ENCODE results near the gene APOM.

Gene APOM

DNA sequence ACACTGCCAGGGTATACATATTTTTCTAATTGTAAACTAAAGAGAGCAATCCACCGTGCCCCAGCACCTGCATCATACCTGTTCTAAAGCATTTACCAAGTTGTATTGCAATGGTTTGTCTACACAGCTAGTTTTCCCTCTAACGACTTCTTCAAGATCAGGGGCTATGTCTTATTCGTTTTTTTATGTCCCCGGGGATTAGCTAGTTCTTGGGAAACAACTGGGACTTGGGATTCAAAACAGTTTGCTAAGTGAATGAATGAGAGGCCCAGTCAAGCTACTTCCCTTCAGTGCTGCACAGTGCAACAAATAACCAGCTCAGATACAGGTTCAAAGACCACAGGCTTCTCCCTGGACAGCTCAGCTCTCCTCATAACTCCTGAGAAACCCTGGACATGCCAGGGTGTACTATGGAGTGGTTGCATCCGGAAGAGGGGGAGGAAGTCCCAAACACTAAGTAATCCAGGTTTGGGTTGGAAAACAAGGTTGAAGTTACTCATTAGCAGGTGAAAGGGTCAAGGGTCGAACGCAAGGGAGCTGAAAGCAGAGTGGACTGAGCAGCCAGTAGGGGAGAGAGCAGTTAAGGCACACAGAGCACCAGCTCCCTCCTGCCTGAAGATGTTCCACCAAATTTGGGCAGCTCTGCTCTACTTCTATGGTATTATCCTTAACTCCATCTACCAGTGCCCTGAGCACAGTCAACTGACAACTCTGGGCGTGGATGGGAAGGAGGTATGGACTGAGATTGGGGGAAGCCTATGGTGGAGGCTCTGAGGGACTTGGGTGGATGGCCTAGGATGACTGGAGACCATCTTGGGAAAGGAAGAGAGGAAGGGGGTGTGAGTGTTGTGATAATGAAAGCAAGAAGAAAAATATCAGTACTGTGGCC lies at the start of gene APOM:
Gene APOM (plus strand): TSS at position 546 of the 889 bp plus-strand sequence. CDS start 73 bp downstream, at position 619.
- TF ChIP-seq, protein P1, sequence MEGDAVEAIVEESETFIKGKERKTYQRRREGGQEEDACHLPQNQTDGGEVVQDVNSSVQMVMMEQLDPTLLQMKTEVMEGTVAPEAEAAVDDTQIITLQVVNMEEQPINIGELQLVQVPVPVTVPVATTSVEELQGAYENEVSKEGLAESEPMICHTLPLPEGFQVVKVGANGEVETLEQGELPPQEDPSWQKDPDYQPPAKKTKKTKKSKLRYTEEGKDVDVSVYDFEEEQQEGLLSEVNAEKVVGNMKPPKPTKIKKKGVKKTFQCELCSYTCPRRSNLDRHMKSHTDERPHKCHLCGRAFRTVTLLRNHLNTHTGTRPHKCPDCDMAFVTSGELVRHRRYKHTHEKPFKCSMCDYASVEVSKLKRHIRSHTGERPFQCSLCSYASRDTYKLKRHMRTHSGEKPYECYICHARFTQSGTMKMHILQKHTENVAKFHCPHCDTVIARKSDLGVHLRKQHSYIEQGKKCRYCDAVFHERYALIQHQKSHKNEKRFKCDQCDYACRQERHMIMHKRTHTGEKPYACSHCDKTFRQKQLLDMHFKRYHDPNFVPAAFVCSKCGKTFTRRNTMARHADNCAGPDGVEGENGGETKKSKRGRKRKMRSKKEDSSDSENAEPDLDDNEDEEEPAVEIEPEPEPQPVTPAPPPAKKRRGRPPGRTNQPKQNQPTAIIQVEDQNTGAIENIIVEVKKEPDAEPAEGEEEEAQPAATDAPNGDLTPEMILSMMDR (conservative IDR thresholded peaks at IDR 0.05; ENCODE audit: low read depth, low read length), result no peak
- no peak within 1 kb of the TSS for H3K4me3 ChIP-seq (ENCODE audit: low read length)
- no peak for DNase-seq (ENCODE audit: low read depth)

DNA sequence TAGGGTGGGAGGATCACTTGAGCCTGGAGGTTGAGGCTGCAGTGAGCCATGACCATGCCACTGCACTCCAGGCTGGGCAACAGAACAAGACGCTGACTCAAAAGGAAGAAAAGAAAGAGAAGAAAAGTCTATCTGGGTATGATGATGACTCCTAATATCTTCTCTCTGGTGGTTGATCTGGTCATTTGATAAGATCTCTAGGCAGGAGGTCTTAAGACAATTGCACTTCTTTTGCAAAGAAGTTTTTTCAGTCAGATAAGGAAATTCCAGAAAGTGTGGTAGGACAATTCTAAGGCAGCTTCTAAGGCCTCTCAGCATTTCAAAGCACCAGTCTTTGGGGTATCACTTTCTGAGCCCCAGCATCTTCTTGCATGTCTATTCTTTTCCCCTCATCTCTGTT lies 48.4 kb upstream of the APOM start:
- DNase-seq (ENCODE audit: low read depth), result no peak
- TF ChIP-seq, protein P1 (conservative IDR thresholded peaks at IDR 0.05; ENCODE audit: low read depth, low read length), result no peak
- no peak overlapping the region for H3K4me3 ChIP-seq (ENCODE audit: low read length)

DNA sequence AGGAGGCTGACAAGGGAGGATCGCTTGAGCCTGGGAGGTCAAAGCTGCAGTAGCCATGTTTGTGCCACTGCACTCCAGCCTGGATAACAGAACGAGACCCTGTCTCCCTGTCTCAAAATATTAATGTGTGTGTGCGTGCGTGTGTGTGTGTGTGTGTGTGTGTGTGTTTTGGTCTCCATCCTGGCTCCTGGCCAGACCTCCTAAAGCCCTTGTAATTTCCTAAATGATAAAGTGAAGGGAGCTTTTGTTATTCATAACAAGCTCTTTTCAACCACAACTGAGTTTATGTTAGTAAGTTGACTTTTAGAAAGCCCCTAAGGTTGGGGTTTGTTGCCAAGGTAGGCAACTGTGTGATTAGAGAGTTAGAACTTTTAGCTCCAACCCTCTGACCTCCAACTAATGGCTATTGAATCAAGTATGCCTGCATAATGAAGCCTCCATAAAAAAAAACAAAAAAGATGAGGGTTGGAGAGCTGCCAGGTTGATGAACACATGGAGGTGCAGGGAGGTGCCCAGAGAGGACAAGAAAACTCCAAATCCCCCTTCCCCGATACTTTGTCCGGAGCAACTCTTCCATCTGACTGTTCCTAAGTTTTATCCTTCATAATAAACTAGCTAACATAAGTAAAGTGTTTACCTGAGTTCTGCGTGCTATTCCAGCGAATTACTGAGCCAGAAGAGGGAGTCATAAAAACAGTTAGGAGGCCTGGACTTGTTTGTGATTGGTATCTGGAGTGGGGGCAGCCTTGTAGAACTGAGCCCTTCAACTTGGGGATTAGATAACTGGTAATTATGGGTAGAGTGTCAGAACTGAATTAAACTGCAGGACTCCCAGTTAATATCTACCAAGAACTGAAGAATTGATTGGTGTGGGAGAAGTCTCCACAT lies 45.9 kb upstream of the APOM start:
- TF ChIP-seq, protein P1 (conservative IDR thresholded peaks at IDR 0.05; ENCODE audit: low read depth, low read length), result no peak
- no peak overlapping the region for H3K4me3 ChIP-seq (ENCODE audit: low read length)
- DNase-seq (ENCODE audit: low read depth), result no peak

DNA sequence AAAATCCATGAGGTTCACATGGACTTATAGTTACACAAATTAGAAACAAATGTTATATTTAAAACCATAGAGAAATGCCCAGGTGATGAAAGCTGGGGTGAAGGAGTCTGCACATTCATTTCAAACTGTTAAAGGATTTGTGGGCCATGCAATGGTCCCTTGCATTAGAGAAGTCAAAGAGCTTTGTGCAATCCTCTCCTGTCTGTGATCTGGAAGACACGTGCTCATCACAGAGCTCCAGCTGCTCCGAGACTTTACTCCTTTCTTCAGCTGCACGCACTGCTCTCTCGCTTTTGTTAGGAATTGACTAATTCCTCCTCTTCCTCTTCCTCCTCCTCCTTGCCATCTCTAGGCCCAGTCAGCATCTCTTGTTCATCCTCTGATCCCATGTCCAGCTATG lies 44.7 kb upstream of the APOM start:
- DNase-seq (ENCODE audit: low read depth), result no peak
- no peak overlapping the region for H3K4me3 ChIP-seq (ENCODE audit: low read length)
- TF ChIP-seq, protein P1 (conservative IDR thresholded peaks at IDR 0.05; ENCODE audit: low read depth, low read length), result no peak

DNA sequence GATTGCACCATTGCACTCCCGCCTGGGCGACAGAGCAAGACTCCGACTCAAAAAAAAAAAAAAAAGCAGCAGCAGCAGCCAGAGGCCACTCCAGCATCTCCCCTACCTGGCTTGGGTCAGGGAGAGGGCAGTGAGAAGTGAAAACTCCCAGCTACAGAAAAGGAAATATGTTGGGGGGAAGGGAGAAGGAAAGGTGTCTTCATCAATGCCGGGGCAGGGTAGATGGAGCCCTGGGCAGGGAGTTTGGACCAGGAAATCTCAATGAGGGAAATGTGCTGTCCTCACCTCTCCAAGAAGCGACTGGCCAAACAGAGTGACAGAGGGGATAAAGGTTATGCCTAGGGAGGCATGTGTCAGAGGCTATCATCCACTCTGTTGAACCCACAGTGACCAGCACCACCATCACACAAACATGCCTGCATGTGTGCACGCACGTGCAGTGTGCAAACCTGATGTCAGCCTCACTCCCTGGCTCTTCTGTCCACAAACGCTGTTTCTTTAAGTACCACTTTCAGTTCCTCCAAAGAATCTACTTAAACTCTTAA lies 41.5 kb upstream of the APOM start:
- TF ChIP-seq, protein P1 (conservative IDR thresholded peaks at IDR 0.05; ENCODE audit: low read depth, low read length), result no peak
- DNase-seq (ENCODE audit: low read depth), result no peak
- no peak overlapping the region for H3K4me3 ChIP-seq (ENCODE audit: low read length)

DNA sequence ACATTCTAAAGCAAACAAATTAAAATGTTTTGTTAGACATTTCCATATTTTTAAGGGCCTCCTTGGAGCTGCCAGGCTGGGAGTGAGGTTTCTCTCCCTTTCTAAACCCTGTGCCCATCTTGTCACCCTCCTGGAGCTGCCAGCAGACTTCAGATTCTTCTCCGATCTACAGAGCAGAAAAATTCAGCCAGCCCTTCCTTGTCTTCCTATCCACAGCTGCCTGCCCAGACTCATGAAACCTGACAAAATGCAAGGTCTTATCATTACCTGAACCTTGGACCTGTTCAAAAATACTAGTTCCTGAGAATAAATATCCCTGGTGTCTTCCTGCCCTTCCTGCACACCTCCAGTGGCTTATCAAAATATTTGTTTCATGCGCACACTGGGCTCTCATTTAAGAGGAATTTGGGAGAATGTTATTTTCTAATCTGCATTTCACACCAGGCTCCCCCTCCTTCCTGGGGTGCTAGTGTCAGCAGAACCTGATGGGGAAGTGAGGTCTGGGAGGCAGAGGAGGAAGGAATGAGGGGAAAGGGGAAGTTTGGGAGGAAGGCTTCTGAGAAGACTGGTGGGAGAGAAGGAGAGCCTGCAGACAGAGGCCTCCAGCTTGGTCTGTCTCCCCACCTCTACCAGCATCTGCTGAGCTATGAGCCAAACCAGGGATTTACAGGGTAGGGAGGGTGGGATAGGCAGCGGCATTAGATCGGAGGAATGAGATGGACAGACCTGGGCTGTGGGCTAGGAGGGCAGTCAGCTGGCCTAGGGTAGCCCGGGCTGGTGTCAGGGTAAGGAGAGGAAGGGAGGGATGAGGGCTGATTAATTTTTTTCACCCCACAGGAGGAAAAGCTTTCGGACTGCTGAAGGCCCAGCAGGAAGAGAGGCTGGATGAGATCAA lies 40.8 kb upstream of the APOM start, which contains the start of gene AIF1:
Gene AIF1 (plus strand): TSS at position 551 of the 895 bp plus-strand sequence. CDS start 96 bp downstream, at position 647.
- no peak for DNase-seq (ENCODE audit: low read depth)
- no peak within 1 kb of the TSS for H3K4me3 ChIP-seq (ENCODE audit: low read length)
- TF ChIP-seq, protein P1 (conservative IDR thresholded peaks at IDR 0.05; ENCODE audit: low read depth, low read length), result no peak

Data from retinal pigment epithelial cell (primary cell).